ENCODE data around the gene CARS2. TPM values are rescaled to one million over a fixed set of nuclear protein-coding genes. Genes with fewer than 3 reads are reported as not detected.
"Not testable (repeated sequence)": the region's sequence is repeated elsewhere in the genome, so short reads cannot be mapped to it uniquely, and the experiment has no call there.

The CARS2 gene
- total and polyA plus RNA-seq, 3 donors from 2014 or later: 60.4 to 116 (median 100) TPM

- Histone ChIP-seq H3K36me3 (ENCODE audit: low read depth, missing control alignments) (no peaks in the 10 kb centered on the region), H3K4me3 (no peak overlapping the region), H3K4me1 (peaks cover 12% of the 10 kb centered on the region), H3K27ac (no peak overlapping the region), H3K27me3 (no peaks in the 10 kb centered on the region), H3K9me3 (no peaks in the 10 kb centered on the region)
- 81 to 83% methylated on average over 15 of the region's 15 CpGs for WGBS, 2 donors
- DNase-seq: no peak
- TF ChIP-seq POLR2A (IDR thresholded peaks at IDR 0.05): no peak
- no peak for TF ChIP-seq CTCF (IDR thresholded peaks at IDR 0.05)
- intact Hi-C loops (cut with DNase I; ENCODE audit: low total_unique reads): no loop called here
These were observed 3.1 kb downstream of the CARS2 start for GRCh38 chr13:110702591-110703526.

GRCh38 chr13:110702089-110702488 lies 3.8 kb downstream of the CARS2 start:
- H3K36me3 ChIP-seq (ENCODE audit: low read depth, missing control alignments): no peaks in the 10 kb centered on the region
- H3K9me3 ChIP-seq: no peaks in the 10 kb centered on the region
- peaks cover 12% of the 10 kb centered on the region for H3K4me1 ChIP-seq
- H3K27ac ChIP-seq: no peak overlapping the region
- no peak overlapping the region for H3K4me3 ChIP-seq
- intact Hi-C loops (cut with DNase I; ENCODE audit: low total_unique reads): no loop called here
- H3K27me3 ChIP-seq: no peaks in the 10 kb centered on the region
- no peak for TF ChIP-seq CTCF (IDR thresholded peaks at IDR 0.05)
- TF ChIP-seq POLR2A (IDR thresholded peaks at IDR 0.05): no peak
- DNase-seq: no peak
- 33 to 38% methylated on average over 3 of the region's 3 CpGs for WGBS, 2 donors

- H3K4me3 ChIP-seq; intact Hi-C loops (cut with DNase I; ENCODE audit: low total_unique reads); H3K36me3 ChIP-seq (ENCODE audit: low read depth, missing control alignments); H3K9me3 ChIP-seq; H3K27ac ChIP-seq; H3K4me1 ChIP-seq; H3K27me3 ChIP-seq; DNase-seq: not testable (repeated sequence)
- WGBS, 2 donors: 87 to 99% methylated on average over 7 of the region's 7 CpGs
These were observed 4.9 kb downstream of the CARS2 start for GRCh38 chr13:110701061-110701460.

GRCh38 chr13:110700641-110701040 lies 5.3 kb downstream of the CARS2 start:
- no peak for TF ChIP-seq POLR2A (IDR thresholded peaks at IDR 0.05)
- no peak for TF ChIP-seq CTCF (IDR thresholded peaks at IDR 0.05)
- WGBS, 2 donors: 85 to 88% methylated on average over 8 of the region's 8 CpGs
- Histone ChIP-seq H3K27me3 (no peaks in the 10 kb centered on the region), H3K9me3 (no peaks in the 10 kb centered on the region), H3K4me3 (no peak overlapping the region), H3K36me3 (ENCODE audit: low read depth, missing control alignments) (no peaks in the 10 kb centered on the region), H3K27ac (no peak overlapping the region), H3K4me1 (peaks cover 6% of the 10 kb centered on the region)
- intact Hi-C loops (cut with DNase I; ENCODE audit: low total_unique reads): no loop called here
- DNase-seq: no peak

- Histone ChIP-seq H3K27me3 (no peaks in the 10 kb centered on the region), H3K4me3 (no peak overlapping the region), H3K9me3 (no peaks in the 10 kb centered on the region), H3K27ac (no peak overlapping the region), H3K4me1 (peaks cover 5% of the 10 kb centered on the region), H3K36me3 (ENCODE audit: low read depth, missing control alignments) (no peaks in the 10 kb centered on the region)
- intact Hi-C loops (cut with DNase I; ENCODE audit: low total_unique reads): no loop called here
- 86 to 94% methylated on average over 14 of the region's 14 CpGs for WGBS, 2 donors
- no peak for DNase-seq
- TF ChIP-seq CTCF (IDR thresholded peaks at IDR 0.05) (no peak), POLR2A (IDR thresholded peaks at IDR 0.05) (no peak)
These were observed 5.7 kb downstream of the CARS2 start for GRCh38 chr13:110700186-110700585.

All from testis (tissue), 3 donors.